Sigmoid colon (tissue), 4 donors: ENCODE results near the gene HOXB9.

Experiments used
- CTCF ChIP-seq, 4 experiments: fragments of 450-650 bp in 3 of 4; fragments of 200-600 bp in 1 of 4; IDR thresholded peaks; one replicate each; pipeline ENCODE4 v1.5.1; 2016 to 2019; ENCODE audit warnings: antibody characterized with exemption in 4 of 4, mild to moderate bottlenecking in 3 of 4, moderate library complexity in 2 of 4
- EP300 ChIP-seq, 4 donors: sonication (generic); formaldehyde crosslinking; IDR thresholded peaks; one replicate each; pipeline ENCODE4 v1.6.1; 2017; ENCODE audit warnings: antibody characterized with exemption in 4 of 4
- POLR2A ChIP-seq, 2 donors: fragments of 450-650 bp; IDR thresholded peaks; one replicate each; pipeline ENCODE4 v1.6.1; 2016; ENCODE audit warnings: antibody characterized with exemption in 2 of 2, mild to moderate bottlenecking in 2 of 2, moderate library complexity in 2 of 2
- POLR2AphosphoS5 ChIP-seq, 4 donors: sonication (generic); formaldehyde crosslinking; IDR thresholded peaks; one replicate each; pipeline ENCODE4 v1.6.1; 2017; ENCODE audit warnings: antibody characterized with exemption in 4 of 4

GRCh38 chr17:48631693-48632578, 5.8 kb upstream of the HOXB9 start:
- TF ChIP-seq POLR2AphosphoS5 (IDR thresholded peaks at IDR 0.05): no peak
- no peak for TF ChIP-seq CTCF (IDR thresholded peaks at IDR 0.05)
- no peak for TF ChIP-seq EP300 (IDR thresholded peaks at IDR 0.05)
- TF ChIP-seq POLR2A (IDR thresholded peaks at IDR 0.05): no peak
